AG09319 (cell line): ENCODE data around the gene COX10.

ENCODE experiments used
- DNase-seq: peaks from one replicate; pipeline ENCODE4 v3.0.0-alpha.2; 2010; ENCODE audit warnings: low read depth; ENCODE audit errors: extremely low read depth
- CTCF ChIP-seq: IDR thresholded peaks from 2 replicates; pipeline ENCODE4 v1.5.1; 2011; ENCODE audit warnings: low read depth, mild to moderate bottlenecking, inconsistent platforms, low read length, moderate library complexity

Gene COX10

DNA sequence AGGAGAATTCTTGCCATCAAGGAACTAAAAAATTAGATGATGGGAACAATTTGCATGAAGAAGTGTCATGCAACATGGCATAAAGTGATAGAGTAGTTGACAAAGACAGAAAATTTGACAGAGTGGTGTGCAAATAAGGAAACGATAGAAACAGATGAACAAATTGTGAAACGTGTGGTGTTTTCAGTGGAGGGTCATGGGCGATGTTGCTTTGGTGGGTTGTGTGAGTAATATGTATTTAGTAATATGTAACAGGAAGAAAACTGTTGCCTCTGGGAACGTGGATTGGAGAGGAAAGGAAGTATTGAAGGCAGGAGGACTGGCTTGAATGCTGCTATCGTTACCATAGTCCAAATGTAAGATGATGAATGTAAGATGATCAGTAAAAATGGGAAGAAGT is 3.6 kb downstream of the COX10 start:
- no peak for TF ChIP-seq CTCF
- DNase-seq: no peak

DNA sequence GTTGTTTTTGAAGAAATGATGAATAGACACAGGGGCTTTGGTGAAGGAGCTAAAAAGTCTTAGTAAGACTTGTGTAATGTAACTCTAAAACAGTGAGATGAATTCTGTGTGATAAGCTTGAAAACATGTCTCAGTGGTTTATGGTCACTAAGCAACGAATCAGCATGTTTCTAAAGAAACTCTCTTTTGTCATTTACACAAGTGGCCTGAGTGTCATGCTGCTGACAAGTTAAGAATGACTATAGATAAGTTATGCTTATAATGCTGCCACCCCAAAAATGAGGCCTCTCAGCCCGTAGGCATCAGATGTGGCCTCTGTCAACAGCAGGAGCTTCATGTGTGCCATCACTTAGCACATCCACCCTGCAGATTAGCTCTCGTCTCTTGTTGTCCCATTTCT is 8.7 kb downstream of the COX10 start:
- no peak for DNase-seq
- no peak for TF ChIP-seq CTCF

- no peak for TF ChIP-seq CTCF
- DNase-seq: no peak
Observed at GRCh38 chr17:14080847-14081251, 11.5 kb downstream of the COX10 start.

DNA sequence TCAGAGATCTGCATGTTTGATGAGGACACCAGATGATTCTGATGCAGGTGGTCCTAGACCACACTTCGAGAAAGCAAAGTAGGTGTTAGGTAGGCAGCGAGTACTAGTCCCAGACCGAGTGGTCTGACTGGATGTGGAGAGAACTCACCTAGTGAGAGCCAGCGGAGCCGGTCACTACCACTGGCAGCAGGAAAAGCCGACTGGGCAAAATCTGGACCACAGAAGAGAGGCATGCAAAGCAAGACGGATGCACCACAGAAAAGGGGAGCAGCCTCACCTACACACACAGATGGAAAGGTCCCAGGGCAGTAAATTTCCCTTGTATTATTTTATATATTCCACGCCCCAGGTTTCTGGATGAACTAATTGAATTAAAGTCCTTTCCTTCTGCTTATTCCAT is 13.5 kb downstream of the COX10 start:
- no peak for DNase-seq
- TF ChIP-seq CTCF: no peak

GRCh38 chr17:14084955-14085354 is 15.7 kb downstream of the COX10 start:
- no peak for TF ChIP-seq CTCF
- DNase-seq: no peak

DNA sequence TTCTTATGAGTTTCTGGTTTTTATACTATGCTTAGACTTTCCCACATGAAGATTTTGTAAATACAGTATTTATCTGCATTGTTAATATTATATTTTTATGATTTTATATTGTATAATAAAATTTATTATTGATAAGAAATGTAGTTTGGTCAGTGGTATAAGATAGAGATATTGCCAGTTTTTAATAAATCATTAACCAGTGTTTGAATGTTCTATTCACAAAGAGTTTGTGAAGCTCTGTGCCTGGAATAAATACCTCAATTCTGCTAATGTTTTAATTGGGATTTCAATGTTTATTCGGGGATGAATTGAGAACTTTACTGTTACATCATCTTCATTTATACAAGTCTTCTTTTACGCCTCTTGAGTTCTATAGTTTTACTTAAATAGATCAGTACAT is 16.9 kb downstream of the COX10 start:
- no peak for DNase-seq
- TF ChIP-seq CTCF: no peak

DNA sequence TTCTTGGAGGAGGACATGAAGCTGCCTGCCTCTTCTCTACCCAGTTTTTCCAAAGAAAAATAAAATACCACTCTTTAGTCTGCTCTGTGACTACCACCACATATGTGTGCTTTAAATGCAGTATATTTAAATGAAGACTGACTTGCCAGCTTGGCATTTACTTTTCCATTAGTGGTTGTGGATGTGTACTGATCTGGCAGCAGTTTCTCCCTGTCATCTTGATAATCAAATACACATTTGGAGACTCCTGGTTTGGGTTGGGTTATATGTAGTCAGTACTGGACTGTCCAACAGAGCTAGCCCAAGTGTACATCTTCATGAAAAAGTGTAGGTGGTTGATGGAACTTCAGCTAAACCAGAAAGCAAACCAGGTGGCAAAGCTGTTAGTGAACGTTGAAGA is 19.9 kb downstream of the COX10 start:
- no peak for DNase-seq
- no peak for TF ChIP-seq CTCF

DNA sequence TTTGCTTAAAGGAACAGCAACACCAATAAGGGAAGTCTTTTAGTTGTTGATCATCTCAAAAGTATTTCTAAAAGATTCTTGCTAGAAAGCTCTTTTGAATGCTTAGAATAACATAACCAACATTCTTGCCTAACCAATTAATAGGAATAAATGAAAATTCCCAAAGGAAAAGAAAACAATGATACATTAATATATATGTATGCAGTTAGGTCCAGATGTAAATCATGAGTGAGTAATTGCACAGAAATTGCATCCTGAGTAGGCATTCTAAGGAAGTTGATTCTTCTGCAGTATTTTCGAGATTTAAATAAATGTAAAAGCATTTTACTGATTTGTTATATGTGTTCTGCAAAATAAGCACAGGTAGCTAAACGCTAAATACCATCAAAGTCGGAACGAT is 22.1 kb downstream of the COX10 start:
- no peak for DNase-seq

More for the DNA sequence above, 22.1 kb downstream of the COX10 start:
- no peak for TF ChIP-seq CTCF
